Body of pancreas (tissue), 4 donors: ENCODE results near the gene ACACA.
"Not testable (repeated sequence)": the region's sequence is repeated elsewhere in the genome, so short reads cannot be mapped to it uniquely, and the experiment has no call there.

Source experiments
- POLR2A ChIP-seq, 3 donors: fragments of 450-650 bp; IDR thresholded peaks; one replicate each; pipeline ENCODE4 v1.6.1; 2016; ENCODE audit warnings: antibody characterized with exemption in 3 of 3, mild to moderate bottlenecking in 2 of 3
- TF ChIP-seq, protein P1 (sequence below), 7 experiments: fragments of 450-650 bp in 4 of 7; fragments of 200-600 bp in 3 of 7; sonication (generic) in 3 of 7; IDR thresholded peaks; one replicate each; pipeline ENCODE4 v1.5.1; 2016 to 2019; ENCODE audit warnings: antibody characterized with exemption in 7 of 7

DNA sequence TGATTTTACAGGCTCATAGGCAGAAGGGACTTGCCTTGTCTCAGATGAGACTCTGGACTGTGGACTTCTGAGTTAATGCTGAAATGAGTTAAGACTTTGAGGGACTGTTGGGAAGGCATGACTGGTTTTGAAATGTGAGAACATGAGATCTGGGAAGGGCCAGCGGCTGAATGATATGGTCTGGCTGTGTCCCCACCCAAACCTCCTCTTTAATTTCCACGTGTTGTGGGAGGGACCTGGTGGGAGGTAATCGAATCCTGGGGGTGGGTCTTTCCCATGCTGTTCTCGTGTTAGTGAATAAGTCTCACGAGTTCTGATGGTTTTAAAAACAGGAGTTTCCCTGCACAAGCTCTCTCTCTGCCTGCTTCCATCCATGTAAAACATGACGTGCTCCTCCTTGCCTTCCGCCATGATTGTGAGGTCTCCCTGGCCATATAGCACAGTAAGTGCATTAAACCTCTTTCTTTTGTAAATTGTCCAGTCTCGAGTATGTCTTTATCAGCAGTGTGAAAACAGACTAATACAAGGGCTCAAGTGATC is 59.7 kb downstream of the ACACA start:
- TF ChIP-seq, protein P1, sequence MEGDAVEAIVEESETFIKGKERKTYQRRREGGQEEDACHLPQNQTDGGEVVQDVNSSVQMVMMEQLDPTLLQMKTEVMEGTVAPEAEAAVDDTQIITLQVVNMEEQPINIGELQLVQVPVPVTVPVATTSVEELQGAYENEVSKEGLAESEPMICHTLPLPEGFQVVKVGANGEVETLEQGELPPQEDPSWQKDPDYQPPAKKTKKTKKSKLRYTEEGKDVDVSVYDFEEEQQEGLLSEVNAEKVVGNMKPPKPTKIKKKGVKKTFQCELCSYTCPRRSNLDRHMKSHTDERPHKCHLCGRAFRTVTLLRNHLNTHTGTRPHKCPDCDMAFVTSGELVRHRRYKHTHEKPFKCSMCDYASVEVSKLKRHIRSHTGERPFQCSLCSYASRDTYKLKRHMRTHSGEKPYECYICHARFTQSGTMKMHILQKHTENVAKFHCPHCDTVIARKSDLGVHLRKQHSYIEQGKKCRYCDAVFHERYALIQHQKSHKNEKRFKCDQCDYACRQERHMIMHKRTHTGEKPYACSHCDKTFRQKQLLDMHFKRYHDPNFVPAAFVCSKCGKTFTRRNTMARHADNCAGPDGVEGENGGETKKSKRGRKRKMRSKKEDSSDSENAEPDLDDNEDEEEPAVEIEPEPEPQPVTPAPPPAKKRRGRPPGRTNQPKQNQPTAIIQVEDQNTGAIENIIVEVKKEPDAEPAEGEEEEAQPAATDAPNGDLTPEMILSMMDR (IDR thresholded peaks at IDR 0.05), result not testable (repeated sequence)
- not testable (repeated sequence) for TF ChIP-seq POLR2A (IDR thresholded peaks at IDR 0.05)
